GM19438 (cell line): Measurements from ENCODE around the gene KHNYN.
A peak's percentile ranks its signal among the peaks of the same experiment; 100 is the strongest.

Experiments used
- ATAC-seq: cut with Tn5 transposase; IDR thresholded peaks from one replicate; pipeline ENCODE4 v1.9.1; 2021; ENCODE audit warnings: low read depth; ENCODE audit not compliant: unreplicated experiment

Gene KHNYN

GRCh38 chr14:24418492-24418873, 11.3 kb upstream of the KHNYN start:
- ATAC-seq = no peak

GRCh38 chr14:24422261-24422660, 7.5 kb upstream of the KHNYN start:
- ATAC-seq = no peak

GRCh38 chr14:24422694-24423601, 6.8 kb upstream of the KHNYN start:
- no peak for ATAC-seq

- ATAC-seq = no peak
These were observed 4.0 kb upstream of the KHNYN start for GRCh38 chr14:24425704-24426103.

- no peak for ATAC-seq
These were observed 3.4 kb upstream of the KHNYN start for GRCh38 chr14:24426150-24426911.

- ATAC-seq = no peak
These were observed 2.7 kb upstream of the KHNYN start for GRCh38 chr14:24426912-24427536.

GRCh38 chr14:24427537-24428508, 1.9 kb upstream of the KHNYN start:
- no peak for ATAC-seq

- no peak for ATAC-seq
These were observed 943 bp upstream of the KHNYN start for GRCh38 chr14:24428628-24429394.

- peak; percentile 55 for ATAC-seq
These were observed 458 bp downstream of the KHNYN start for GRCh38 chr14:24430143-24430681.

GRCh38 chr14:24430682-24431568, 1.2 kb downstream of the KHNYN start:
- no peak for ATAC-seq

- ATAC-seq = peak; percentile 42
These were observed 2.0 kb downstream of the KHNYN start for GRCh38 chr14:24431569-24432258.

- ATAC-seq = no peak
These were observed 2.7 kb downstream of the KHNYN start for GRCh38 chr14:24432259-24433131.

GRCh38 chr14:24434036-24434435, 4.3 kb downstream of the KHNYN start:
- no peak for ATAC-seq

GRCh38 chr14:24434676-24435075, 4.9 kb downstream of the KHNYN start:
- no peak for ATAC-seq

GRCh38 chr14:24435192-24435810, 5.5 kb downstream of the KHNYN start:
- ATAC-seq = no peak

- ATAC-seq = no peak
These were observed 6.2 kb downstream of the KHNYN start for GRCh38 chr14:24435998-24436354.
